ENCODE measurements around the gene YIPF2. TPM values are rescaled to one million over a fixed set of nuclear protein-coding genes. Genes with fewer than 3 reads are reported as not detected.

YIPF2 gene
- total RNA-seq, 2 donors from 2014 or later = 23.4 to 34.3 TPM

DNA sequence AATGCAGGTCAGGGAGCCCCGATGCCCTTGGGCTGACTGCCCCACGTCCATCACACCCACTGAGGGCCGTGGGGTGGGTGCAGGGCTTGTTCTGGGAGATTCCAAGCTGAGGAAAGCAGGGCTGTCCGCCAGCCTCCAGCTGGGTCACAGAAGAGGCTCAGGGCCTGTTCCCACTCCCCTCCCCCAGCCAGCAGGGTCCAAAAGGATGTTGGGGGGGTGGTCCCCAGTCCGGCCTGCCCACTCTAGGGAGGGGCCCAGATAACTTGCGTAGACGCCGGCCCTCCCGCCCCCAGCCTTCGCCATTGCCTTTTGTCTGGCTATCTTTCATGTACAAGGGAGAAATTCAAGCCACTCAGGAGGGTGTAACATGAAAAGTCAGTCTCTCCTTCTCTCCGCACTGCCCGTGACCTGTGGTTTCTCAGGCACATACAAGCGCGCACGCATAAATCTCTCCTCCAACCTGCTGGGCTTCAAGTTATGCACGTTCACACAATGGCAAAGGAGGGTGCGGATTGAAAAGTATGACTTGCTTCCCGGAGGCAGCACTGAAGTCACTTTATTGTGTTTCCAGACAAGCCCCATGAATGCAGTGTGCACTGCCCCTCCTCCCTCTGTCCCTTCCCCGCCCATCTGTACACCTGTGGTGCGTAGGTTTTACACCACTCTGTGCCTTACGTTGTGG, 36.9 kb downstream of the YIPF2 start:
- no peak overlapping the region for H3K27ac ChIP-seq
- no peaks in the 10 kb centered on the region for H3K36me3 ChIP-seq
- H3K4me3 ChIP-seq = no peak overlapping the region
- H3K9me3 ChIP-seq = no peaks in the 10 kb centered on the region
- H3K27me3 ChIP-seq = no peaks in the 10 kb centered on the region
- TF ChIP-seq, protein P1, sequence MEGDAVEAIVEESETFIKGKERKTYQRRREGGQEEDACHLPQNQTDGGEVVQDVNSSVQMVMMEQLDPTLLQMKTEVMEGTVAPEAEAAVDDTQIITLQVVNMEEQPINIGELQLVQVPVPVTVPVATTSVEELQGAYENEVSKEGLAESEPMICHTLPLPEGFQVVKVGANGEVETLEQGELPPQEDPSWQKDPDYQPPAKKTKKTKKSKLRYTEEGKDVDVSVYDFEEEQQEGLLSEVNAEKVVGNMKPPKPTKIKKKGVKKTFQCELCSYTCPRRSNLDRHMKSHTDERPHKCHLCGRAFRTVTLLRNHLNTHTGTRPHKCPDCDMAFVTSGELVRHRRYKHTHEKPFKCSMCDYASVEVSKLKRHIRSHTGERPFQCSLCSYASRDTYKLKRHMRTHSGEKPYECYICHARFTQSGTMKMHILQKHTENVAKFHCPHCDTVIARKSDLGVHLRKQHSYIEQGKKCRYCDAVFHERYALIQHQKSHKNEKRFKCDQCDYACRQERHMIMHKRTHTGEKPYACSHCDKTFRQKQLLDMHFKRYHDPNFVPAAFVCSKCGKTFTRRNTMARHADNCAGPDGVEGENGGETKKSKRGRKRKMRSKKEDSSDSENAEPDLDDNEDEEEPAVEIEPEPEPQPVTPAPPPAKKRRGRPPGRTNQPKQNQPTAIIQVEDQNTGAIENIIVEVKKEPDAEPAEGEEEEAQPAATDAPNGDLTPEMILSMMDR (IDR thresholded peaks at IDR 0.05) = no peak
- DNase-seq (ENCODE audit: low spot score) = no peak
- peaks cover 0 to 64% of the 10 kb centered on the region in 2 donors for H3K4me1 ChIP-seq

DNA sequence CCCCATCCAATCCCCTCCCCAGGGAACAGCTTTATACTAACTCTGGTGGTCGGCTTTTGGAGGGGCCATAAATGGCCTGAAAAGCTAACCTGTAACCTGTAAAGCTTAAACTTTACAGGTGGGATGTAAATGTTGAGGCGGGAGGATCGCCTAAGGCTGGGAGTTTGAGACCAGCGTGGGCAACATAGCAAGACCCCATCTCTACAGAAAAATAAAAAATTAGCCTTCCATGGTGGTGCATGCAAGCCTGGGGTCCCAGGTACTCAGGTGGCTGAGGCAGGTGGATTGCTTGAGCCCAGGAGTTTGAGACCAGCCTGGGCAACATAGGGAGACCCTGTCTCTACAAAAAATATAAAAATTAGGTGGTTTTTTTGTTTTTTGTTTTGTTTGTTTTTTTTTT, 38.6 kb downstream of the YIPF2 start:
- H3K36me3 ChIP-seq = no peaks in the 10 kb centered on the region
- TF ChIP-seq, protein P1 (IDR thresholded peaks at IDR 0.05) = no peak
- H3K4me3 ChIP-seq = no peak overlapping the region
- peaks cover 0 to 56% of the 10 kb centered on the region in 2 donors for H3K4me1 ChIP-seq
- no peak overlapping the region for H3K27ac ChIP-seq
- H3K9me3 ChIP-seq = no peaks in the 10 kb centered on the region
- no peak for DNase-seq (ENCODE audit: low spot score)
- H3K27me3 ChIP-seq = no peaks in the 10 kb centered on the region

DNA sequence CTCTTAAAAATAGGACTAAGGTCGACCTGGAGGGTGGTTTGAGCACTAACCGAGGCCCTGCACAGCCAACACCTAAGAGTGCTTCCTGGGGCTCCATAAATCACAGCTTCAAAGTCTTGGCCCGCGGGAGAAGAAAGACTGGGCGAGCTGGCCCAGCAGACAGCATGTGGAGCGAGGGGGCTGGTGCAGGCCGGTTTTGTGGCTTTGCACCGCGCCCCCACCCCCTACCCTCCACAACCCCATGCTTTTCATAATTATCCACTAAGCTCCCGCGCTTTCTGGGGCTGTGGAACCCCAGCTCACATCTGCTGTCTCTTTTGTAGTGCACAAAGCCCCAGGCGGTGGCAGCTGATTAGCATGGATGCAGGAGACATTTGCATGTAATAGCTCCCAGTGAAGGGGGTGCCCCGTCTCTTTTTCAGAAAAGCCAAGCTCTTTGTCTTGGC, 40.0 kb downstream of the YIPF2 start:
- peaks cover 0 to 54% of the 10 kb centered on the region in 2 donors for H3K4me1 ChIP-seq
- no peaks in the 10 kb centered on the region for H3K27me3 ChIP-seq
- no peak for DNase-seq (ENCODE audit: low spot score)
- H3K27ac ChIP-seq = no peak overlapping the region
- TF ChIP-seq, protein P1 (IDR thresholded peaks at IDR 0.05) = no peak
- H3K9me3 ChIP-seq = no peaks in the 10 kb centered on the region
- H3K36me3 ChIP-seq = no peaks in the 10 kb centered on the region
- H3K4me3 ChIP-seq = no peak overlapping the region

DNA sequence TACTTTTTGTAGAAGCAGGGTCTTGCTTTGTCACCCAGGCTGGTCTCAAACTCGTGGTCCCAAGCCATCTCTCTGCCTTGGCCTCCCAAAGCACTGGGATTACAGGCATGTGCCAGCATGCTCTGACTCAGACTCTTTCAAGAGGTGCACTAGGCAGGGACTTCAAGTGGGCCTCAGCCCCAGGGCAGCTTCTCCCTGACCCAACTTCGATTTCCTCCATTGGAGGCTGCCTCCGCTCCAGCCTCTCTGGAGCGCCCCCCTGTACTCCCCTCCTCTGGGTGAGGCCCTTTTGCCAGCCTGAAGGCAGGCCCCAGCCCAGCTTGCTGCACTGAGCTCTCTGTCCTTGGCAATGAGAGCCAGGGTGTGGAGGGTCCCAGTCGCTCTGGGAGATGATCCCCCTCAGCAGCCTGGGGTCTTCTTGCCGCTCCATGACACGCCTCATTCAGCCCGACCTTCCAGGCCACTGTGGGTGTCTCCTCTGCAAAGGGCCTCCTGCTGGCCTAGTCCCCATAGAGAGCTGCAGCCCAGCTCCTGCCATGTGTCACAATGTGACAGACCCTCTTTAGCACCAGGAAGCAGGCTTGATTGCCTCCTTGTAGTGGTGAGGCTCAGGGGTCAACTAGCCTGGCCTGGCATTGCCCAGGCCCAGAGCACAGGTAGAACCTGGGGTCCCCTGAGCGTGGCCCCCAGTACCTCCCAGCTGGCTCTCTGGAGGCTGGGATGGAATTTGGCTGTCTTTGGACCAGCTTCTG, 40.6 kb downstream of the YIPF2 start:
- Histone ChIP-seq H3K27ac (no peak overlapping the region), H3K4me1 (peaks cover 0 to 48% of the 10 kb centered on the region in 2 donors), H3K9me3 (no peaks in the 10 kb centered on the region), H3K4me3 (no peak overlapping the region), H3K27me3 (no peaks in the 10 kb centered on the region), H3K36me3 (no peaks in the 10 kb centered on the region)
- TF ChIP-seq, protein P1 (IDR thresholded peaks at IDR 0.05) = no peak
- DNase-seq (ENCODE audit: low spot score) = no peak

DNA sequence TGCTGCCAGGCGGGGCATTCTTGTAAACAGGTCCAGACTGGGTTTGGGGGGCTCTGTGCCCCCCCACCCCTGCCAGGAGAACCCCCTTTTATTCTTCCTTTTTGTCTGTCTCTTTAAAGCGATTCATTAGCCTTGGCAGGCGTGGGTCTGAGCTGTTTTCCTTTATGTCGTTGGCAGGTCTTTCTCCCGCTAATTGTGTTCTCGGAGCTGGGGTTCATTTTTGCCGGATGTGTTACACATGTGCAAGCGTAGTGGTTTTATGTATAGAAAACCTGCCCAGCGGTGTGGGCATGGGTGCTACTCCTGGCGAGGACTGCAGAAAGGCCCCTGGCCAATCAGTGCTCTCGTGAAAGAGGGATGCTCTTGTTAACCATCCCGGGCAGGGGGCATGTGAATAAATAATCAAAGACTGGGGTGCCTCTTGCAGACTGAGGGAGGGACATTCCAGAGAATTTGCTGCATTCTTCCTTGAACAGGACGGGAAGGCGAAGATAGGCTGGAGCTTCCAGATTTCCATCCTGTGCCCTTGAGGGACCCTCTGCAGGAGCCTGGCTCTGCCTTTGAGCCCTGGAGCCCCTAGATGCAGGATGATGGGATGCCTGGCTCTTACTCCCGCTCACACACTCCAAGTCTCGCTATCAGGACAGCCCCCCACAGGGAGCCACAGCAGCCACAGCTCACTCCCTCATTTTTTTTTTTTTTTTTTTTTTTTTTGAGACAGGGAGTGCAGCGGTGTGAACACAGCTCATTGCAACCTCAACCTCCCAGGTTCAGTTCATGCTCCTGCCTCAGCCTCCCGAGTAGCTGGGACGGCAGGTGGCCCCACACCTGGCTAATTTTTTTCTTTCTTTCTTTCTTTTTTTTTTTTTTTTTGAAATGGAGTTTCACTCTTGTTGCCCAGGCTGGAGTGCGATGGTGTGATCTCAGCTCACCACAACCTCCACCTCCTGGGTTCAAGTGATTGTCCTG, 43.0 kb downstream of the YIPF2 start:
- H3K4me3 ChIP-seq = no peak overlapping the region
- H3K27ac ChIP-seq = no peak overlapping the region
- H3K36me3 ChIP-seq = no peaks in the 10 kb centered on the region
- peaks cover 0 to 49% of the 10 kb centered on the region in 2 donors for H3K4me1 ChIP-seq
- TF ChIP-seq, protein P1 (IDR thresholded peaks at IDR 0.05) = no peak
- no peaks in the 10 kb centered on the region for H3K9me3 ChIP-seq
- no peaks in the 10 kb centered on the region for H3K27me3 ChIP-seq
- no peak for DNase-seq (ENCODE audit: low spot score)

Measured in right atrium auricular region (tissue), 2 donors.